GM12878 (cell line): ENCODE measurements around the gene SNED1. TPM values are rescaled to one million over a fixed set of nuclear protein-coding genes. Genes with fewer than 3 reads are reported as not detected.

Experiments
- BMI1 ChIP-seq: fragments of 450-650 bp; IDR thresholded peaks from 2 replicates; pipeline ENCODE4 v1.6.1; 2016; ENCODE audit warnings: mild to moderate bottlenecking, moderate library complexity, borderline replicate concordance
- CTCF ChIP-seq, 3 experiments: IDR thresholded peaks in 2 of 3; conservative IDR thresholded peaks in 1 of 3; 2 replicates each; pipeline ENCODE4 v1.5.1; 2011; ENCODE audit warnings: low read depth in 3 of 3, low read length in 3 of 3, mild to moderate bottlenecking in 3 of 3, control low read depth in 2 of 3, moderate library complexity in 2 of 3, inconsistent platforms in 1 of 3, mixed read lengths in 1 of 3; ENCODE audit not compliant: control insufficient read depth in 2 of 3, insufficient read depth in 1 of 3; ENCODE audit errors: extremely low read depth in 1 of 3
- JUNB ChIP-seq: IDR thresholded peaks from 2 replicates; pipeline ENCODE4 v1.6.1; 2016; ENCODE audit warnings: antibody characterized with exemption, mild to moderate bottlenecking
- MTA3 ChIP-seq: IDR thresholded peaks from 2 replicates; pipeline ENCODE4 v1.6.1; 2012; ENCODE audit warnings: low read length, inconsistent platforms, borderline replicate concordance
- RBBP5 ChIP-seq: fragments of 200-600 bp; sonication (generic); conservative IDR thresholded peaks from 2 replicates; pipeline ENCODE4 v1.6.1; 2016
- SIX5 ChIP-seq: IDR thresholded peaks from 2 replicates; pipeline ENCODE4 v1.6.1; 2011; ENCODE audit warnings: mild to moderate bottlenecking, low read depth, low read length, moderate library complexity; ENCODE audit not compliant: severe bottlenecking
- SKIL ChIP-seq: fragments of 450-650 bp; IDR thresholded peaks from 2 replicates; pipeline ENCODE4 v1.6.1; 2017; ENCODE audit warnings: mild to moderate bottlenecking, low read depth, inconsistent platforms; ENCODE audit not compliant: poor library complexity, severe bottlenecking
- ZSCAN29 ChIP-seq: fragments of 450-650 bp; IDR thresholded peaks from 2 replicates; pipeline ENCODE4 v1.6.1; 2017; ENCODE audit warnings: mild to moderate bottlenecking, moderate library complexity
- ZZZ3 ChIP-seq: IDR thresholded peaks from 2 replicates; pipeline ENCODE4 v1.6.1; 2011; ENCODE audit warnings: low read depth; ENCODE audit not compliant: control insufficient read depth, insufficient read length
- polyA plus RNA-seq, 11 experiments: library from polyadenylated mRNA; depleted of rRNA in 4 of 11; unstranded in 6 of 11; stranded (reverse) in 5 of 11; fragments of >200 nt; fragmentation: Nextera tagmentation in 4 of 11; fragmentation: Illumina TruSeq in 1 of 11; extraction: Ambion mirVana in 4 of 11; extraction: Trizol in 1 of 11; gene quantifications; 1 replicate in 1 of 11; 2 replicates in 10 of 11; pipeline versions ENCODE4 v1.2.1 to v1.2.3, GENCODE V29; 2011 to 2016; ENCODE audit warnings: inconsistent platforms in 2 of 11, missing spikeins in 2 of 11, low read depth in 1 of 11
- total RNA-seq, 4 experiments: library from RNA; depleted of rRNA in 3 of 4; stranded (reverse); fragments of >200 nt in 3 of 4; fragmentation: Illumina TruSeq in 1 of 4; extraction: Trizol in 1 of 4; gene quantifications; 2 replicates each; pipeline versions ENCODE4 v1.2.1 to v1.2.3, GENCODE V29; 2013 to 2021

The SNED1 gene
- total and polyA plus RNA-seq, 10 of the 15 experiments (the other 5 are each of a cell fraction or from before 2014, with no cell fraction given) = 0.05 to 8.4 (median 3.0) TPM

GRCh38 chr2:241051578-241052487, 53.4 kb downstream of the SNED1 start (continued):
- TF ChIP-seq SKIL (no peak), SIX5 (no peak), BMI1 (no peak), ZSCAN29 (no peak), ZZZ3 (no peak), RBBP5 (no peak), MTA3 (no peak), JUNB (no peak), CTCF (IDR thresholded peaks at IDR 0.05 in 2 of 3, conservative IDR thresholded peaks at IDR 0.05 in 1 of 3; ENCODE audit: control insufficient read depth in 2 of 3, extremely low read depth in 1 of 3, insufficient read depth in 1 of 3, low read depth in 3 of 3, low read length in 3 of 3) (no peak)
- TF ChIP-seq, all 136 proteins: peak for 0
